IMR-90 (cell line): Measurements from ENCODE around the gene SSPN.

Experiments used
- CEBPB ChIP-seq: IDR thresholded peaks from 2 replicates; pipeline ENCODE4 v1.6.1; 2012; ENCODE audit warnings: low read depth, low read length, improper control_type of control experiment
- FOS ChIP-seq: fragments of 150-350 bp; IDR thresholded peaks from 2 replicates; pipeline ENCODE4 v1.6.1; 2016; ENCODE audit warnings: low read depth, low read length
- NFE2L2 ChIP-seq: fragments of 150-350 bp; IDR thresholded peaks from 2 replicates; pipeline ENCODE4 v1.6.1; 2016; ENCODE audit warnings: low read depth, mild to moderate bottlenecking, low read length
- RAD21 ChIP-seq: IDR thresholded peaks from 2 replicates; pipeline ENCODE4 v1.6.1; 2012; ENCODE audit warnings: low read length, improper control_type of control experiment
- TF ChIP-seq, protein P1 (sequence below): conservative IDR thresholded peaks from 2 replicates; pipeline ENCODE4 v1.5.1; 2012; ENCODE audit warnings: mild to moderate bottlenecking, low read depth, low read length, improper control_type of control experiment
- TF ChIP-seq, protein P2 (sequence below): fragments of 150-350 bp; IDR thresholded peaks from 2 replicates; pipeline ENCODE4 v1.6.1; 2017; ENCODE audit warnings: mild to moderate bottlenecking, antibody characterized with exemption, low read length, low read depth

DNA sequence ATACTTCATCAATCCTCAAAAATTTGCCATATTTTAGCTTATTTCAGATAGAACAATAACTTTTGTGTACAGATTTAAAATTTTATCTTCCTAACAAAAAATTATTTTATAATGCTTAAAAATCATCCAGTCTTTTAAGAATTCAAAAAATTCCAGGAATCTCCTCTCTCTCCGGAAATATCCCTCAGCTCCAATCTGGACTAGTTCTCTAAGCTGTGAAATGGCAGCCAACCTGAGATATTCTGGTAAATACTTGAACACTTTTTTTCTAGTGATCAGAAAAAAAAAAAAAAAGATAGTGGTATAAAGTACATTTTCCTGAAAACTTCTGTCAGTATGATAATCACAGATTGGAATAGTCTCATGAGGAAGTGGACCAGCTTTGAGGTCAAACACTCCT, 57.6 kb downstream of the SSPN start:
- TF ChIP-seq, protein P1, sequence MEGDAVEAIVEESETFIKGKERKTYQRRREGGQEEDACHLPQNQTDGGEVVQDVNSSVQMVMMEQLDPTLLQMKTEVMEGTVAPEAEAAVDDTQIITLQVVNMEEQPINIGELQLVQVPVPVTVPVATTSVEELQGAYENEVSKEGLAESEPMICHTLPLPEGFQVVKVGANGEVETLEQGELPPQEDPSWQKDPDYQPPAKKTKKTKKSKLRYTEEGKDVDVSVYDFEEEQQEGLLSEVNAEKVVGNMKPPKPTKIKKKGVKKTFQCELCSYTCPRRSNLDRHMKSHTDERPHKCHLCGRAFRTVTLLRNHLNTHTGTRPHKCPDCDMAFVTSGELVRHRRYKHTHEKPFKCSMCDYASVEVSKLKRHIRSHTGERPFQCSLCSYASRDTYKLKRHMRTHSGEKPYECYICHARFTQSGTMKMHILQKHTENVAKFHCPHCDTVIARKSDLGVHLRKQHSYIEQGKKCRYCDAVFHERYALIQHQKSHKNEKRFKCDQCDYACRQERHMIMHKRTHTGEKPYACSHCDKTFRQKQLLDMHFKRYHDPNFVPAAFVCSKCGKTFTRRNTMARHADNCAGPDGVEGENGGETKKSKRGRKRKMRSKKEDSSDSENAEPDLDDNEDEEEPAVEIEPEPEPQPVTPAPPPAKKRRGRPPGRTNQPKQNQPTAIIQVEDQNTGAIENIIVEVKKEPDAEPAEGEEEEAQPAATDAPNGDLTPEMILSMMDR = no peak
- TF ChIP-seq, protein P2, sequence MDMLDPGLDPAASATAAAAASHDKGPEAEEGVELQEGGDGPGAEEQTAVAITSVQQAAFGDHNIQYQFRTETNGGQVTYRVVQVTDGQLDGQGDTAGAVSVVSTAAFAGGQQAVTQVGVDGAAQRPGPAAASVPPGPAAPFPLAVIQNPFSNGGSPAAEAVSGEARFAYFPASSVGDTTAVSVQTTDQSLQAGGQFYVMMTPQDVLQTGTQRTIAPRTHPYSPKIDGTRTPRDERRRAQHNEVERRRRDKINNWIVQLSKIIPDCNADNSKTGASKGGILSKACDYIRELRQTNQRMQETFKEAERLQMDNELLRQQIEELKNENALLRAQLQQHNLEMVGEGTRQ = no peak
- TF ChIP-seq RAD21 (no peak), CEBPB (no peak), FOS (no peak), NFE2L2 (no peak)
